ENCODE measurements around the gene RBP5. TPM values are rescaled to one million over a fixed set of nuclear protein-coding genes. Genes with fewer than 3 reads are reported as not detected.
A peak's percentile ranks its signal among the peaks of the same experiment; 100 is the strongest.

Gene RBP5
- total and polyA plus RNA-seq, 4 donors, result 12.9 to 108 (median 63.6) TPM

DNA sequence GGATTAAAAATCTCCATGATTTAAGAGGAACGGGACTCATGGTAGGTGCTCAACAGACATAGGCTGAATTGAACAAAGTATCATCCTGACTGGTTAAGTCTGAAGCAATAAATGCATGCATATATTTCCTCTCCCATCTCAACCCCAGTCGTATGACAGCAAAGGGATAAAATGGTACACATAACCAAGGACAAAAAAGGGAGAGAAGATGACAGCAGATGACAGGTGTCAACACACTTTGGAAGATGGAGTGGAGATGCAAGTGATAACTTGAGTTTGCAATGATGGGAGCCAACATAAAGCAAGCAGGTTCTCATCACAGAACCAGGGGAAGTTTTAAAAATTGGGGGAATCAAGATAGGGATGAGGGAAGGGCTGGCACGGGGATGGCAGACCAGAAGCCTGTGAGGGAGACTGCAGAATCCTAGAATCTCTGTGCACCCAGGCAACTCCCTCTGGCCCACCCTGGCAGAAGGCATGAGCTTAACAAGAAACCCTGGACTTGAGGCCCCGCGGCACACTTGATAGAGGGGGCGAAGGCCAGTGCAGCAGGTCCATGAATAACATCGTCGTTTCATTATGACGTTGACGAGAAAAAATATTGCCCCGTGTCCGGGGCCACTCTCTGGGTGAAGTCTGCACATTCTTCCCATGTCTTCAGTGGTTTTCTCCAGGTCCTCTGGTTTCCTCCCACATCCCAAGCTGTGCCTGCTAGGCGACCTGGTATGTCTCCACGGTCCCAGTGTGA is 24.7 kb downstream of the RBP5 start:
- H3K4me3 ChIP-seq (ENCODE audit: low read depth in 1 of 3, low read length in 3 of 3), result no peak overlapping the region
- H3K4me1 ChIP-seq (ENCODE audit: control insufficient read depth in 4 of 4, insufficient read depth in 4 of 4, low read length in 3 of 4), result peaks cover 3 to 26% (median 19%) of the 10 kb centered on the region in 4 donors
- H3K27me3 ChIP-seq (ENCODE audit: control insufficient read depth in 4 of 4, insufficient read depth in 4 of 4, low read length in 3 of 4), result no peaks in the 10 kb centered on the region
- no peak overlapping the region for H3K27ac ChIP-seq (ENCODE audit: low read depth in 1 of 2, low read length in 2 of 2)
- 91% methylated on average over 14 of the region's 14 CpGs for WGBS
- H3K36me3 ChIP-seq (ENCODE audit: control insufficient read depth in 4 of 4, insufficient read depth in 3 of 4, low read depth in 1 of 4, low read length in 3 of 4), result peaks cover 8 to 29% (median 18%) of the 10 kb centered on the region in 4 donors
- DNase-seq (ENCODE audit: low spot score), result no peak
- TF ChIP-seq NR2F2 (IDR thresholded peaks at IDR 0.05) (no peak), HNF4G (IDR thresholded peaks at IDR 0.05) (no peak), TAF1 (conservative IDR thresholded peaks at IDR 0.05) (no peak), YY1 (IDR thresholded peaks at IDR 0.05) (no peak)
- TF ChIP-seq, protein P1, sequence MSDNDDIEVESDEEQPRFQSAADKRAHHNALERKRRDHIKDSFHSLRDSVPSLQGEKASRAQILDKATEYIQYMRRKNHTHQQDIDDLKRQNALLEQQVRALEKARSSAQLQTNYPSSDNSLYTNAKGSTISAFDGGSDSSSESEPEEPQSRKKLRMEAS (IDR thresholded peaks at IDR 0.05), result no peak
- TF ChIP-seq, protein P2, sequence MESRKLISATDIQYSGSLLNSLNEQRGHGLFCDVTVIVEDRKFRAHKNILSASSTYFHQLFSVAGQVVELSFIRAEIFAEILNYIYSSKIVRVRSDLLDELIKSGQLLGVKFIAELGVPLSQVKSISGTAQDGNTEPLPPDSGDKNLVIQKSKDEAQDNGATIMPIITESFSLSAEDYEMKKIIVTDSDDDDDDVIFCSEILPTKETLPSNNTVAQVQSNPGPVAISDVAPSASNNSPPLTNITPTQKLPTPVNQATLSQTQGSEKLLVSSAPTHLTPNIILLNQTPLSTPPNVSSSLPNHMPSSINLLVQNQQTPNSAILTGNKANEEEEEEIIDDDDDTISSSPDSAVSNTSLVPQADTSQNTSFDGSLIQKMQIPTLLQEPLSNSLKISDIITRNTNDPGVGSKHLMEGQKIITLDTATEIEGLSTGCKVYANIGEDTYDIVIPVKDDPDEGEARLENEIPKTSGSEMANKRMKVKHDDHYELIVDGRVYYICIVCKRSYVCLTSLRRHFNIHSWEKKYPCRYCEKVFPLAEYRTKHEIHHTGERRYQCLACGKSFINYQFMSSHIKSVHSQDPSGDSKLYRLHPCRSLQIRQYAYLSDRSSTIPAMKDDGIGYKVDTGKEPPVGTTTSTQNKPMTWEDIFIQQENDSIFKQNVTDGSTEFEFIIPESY (IDR thresholded peaks at IDR 0.05), result no peak
- TF ChIP-seq, protein P3, sequence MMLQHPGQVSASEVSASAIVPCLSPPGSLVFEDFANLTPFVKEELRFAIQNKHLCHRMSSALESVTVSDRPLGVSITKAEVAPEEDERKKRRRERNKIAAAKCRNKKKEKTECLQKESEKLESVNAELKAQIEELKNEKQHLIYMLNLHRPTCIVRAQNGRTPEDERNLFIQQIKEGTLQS (IDR thresholded peaks at IDR 0.05), result no peak
- H3K9me3 ChIP-seq (ENCODE audit: control insufficient read depth in 4 of 4, low read length in 3 of 4), result no peaks in the 10 kb centered on the region
- no peak overlapping the region for H3K9ac ChIP-seq (ENCODE audit: low read depth in 1 of 2, low read length in 2 of 2)

DNA sequence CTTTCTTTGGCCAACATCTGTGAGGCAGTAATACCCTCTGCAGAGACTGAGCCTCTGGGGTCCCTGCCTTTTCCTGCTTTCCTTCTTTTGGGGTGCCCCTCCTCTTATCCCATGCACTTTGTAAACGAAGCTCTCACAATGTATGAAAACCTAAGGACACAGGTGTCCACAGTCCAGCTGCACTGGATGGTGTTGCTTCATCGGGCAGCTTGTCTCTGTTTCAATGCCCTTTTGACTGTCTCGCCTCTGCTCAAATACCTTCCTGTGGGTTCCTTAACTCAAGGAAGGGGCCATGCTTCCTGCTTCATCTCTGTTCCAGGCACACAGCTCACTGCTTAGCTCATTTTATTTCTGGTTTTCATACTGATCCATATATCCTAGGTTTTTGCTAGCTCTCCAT is 26.1 kb downstream of the RBP5 start:
- H3K9ac ChIP-seq (ENCODE audit: low read depth in 1 of 2, low read length in 2 of 2), result no peak overlapping the region
- peaks cover 3 to 26% (median 18%) of the 10 kb centered on the region in 4 donors for H3K4me1 ChIP-seq (ENCODE audit: control insufficient read depth in 4 of 4, insufficient read depth in 4 of 4, low read length in 3 of 4)
- peaks cover 8 to 38% (median 24%) of the 10 kb centered on the region in 4 donors for H3K36me3 ChIP-seq (ENCODE audit: control insufficient read depth in 4 of 4, insufficient read depth in 3 of 4, low read depth in 1 of 4, low read length in 3 of 4)
- no peak for DNase-seq (ENCODE audit: low spot score)
- WGBS, result 66% methylated on average over 3 of the region's 3 CpGs
- H3K9me3 ChIP-seq (ENCODE audit: control insufficient read depth in 4 of 4, low read length in 3 of 4), result no peaks in the 10 kb centered on the region
- TF ChIP-seq YY1 (IDR thresholded peaks at IDR 0.05) (no peak), FOXA1 (IDR thresholded peaks at IDR 0.05) (no peak), GABPA (IDR thresholded peaks at IDR 0.05 in 1 of 2, conservative IDR thresholded peaks at IDR 0.05 in 1 of 2) (no peak), RXRA (IDR thresholded peaks at IDR 0.05) (no peak), TAF1 (conservative IDR thresholded peaks at IDR 0.05) (no peak), RAD21 (IDR thresholded peaks at IDR 0.05) (no peak), FOXA2 (IDR thresholded peaks at IDR 0.05) (no peak), EGR1 (IDR thresholded peaks at IDR 0.05; ENCODE audit: low read depth in 2 of 2) (no peak), JUND (IDR thresholded peaks at IDR 0.05) (no peak), HNF4G (IDR thresholded peaks at IDR 0.05) (no peak)
- TF ChIP-seq, protein P4, sequence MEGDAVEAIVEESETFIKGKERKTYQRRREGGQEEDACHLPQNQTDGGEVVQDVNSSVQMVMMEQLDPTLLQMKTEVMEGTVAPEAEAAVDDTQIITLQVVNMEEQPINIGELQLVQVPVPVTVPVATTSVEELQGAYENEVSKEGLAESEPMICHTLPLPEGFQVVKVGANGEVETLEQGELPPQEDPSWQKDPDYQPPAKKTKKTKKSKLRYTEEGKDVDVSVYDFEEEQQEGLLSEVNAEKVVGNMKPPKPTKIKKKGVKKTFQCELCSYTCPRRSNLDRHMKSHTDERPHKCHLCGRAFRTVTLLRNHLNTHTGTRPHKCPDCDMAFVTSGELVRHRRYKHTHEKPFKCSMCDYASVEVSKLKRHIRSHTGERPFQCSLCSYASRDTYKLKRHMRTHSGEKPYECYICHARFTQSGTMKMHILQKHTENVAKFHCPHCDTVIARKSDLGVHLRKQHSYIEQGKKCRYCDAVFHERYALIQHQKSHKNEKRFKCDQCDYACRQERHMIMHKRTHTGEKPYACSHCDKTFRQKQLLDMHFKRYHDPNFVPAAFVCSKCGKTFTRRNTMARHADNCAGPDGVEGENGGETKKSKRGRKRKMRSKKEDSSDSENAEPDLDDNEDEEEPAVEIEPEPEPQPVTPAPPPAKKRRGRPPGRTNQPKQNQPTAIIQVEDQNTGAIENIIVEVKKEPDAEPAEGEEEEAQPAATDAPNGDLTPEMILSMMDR (IDR thresholded peaks at IDR 0.05; ENCODE audit: low read depth, low read length, missing input control), result no peak
- TF ChIP-seq, protein P5, sequence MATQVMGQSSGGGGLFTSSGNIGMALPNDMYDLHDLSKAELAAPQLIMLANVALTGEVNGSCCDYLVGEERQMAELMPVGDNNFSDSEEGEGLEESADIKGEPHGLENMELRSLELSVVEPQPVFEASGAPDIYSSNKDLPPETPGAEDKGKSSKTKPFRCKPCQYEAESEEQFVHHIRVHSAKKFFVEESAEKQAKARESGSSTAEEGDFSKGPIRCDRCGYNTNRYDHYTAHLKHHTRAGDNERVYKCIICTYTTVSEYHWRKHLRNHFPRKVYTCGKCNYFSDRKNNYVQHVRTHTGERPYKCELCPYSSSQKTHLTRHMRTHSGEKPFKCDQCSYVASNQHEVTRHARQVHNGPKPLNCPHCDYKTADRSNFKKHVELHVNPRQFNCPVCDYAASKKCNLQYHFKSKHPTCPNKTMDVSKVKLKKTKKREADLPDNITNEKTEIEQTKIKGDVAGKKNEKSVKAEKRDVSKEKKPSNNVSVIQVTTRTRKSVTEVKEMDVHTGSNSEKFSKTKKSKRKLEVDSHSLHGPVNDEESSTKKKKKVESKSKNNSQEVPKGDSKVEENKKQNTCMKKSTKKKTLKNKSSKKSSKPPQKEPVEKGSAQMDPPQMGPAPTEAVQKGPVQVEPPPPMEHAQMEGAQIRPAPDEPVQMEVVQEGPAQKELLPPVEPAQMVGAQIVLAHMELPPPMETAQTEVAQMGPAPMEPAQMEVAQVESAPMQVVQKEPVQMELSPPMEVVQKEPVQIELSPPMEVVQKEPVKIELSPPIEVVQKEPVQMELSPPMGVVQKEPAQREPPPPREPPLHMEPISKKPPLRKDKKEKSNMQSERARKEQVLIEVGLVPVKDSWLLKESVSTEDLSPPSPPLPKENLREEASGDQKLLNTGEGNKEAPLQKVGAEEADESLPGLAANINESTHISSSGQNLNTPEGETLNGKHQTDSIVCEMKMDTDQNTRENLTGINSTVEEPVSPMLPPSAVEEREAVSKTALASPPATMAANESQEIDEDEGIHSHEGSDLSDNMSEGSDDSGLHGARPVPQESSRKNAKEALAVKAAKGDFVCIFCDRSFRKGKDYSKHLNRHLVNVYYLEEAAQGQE (IDR thresholded peaks at IDR 0.05), result no peak
- TF ChIP-seq, protein P2 (IDR thresholded peaks at IDR 0.05), result no peak
- no peaks in the 10 kb centered on the region for H3K27me3 ChIP-seq (ENCODE audit: control insufficient read depth in 4 of 4, insufficient read depth in 4 of 4, low read length in 3 of 4)
- H3K27ac ChIP-seq (ENCODE audit: low read depth in 1 of 2, low read length in 2 of 2), result peak overlapping the region in 1 of 2 donors; percentile 29
- no peak overlapping the region for H3K4me3 ChIP-seq (ENCODE audit: low read depth in 1 of 3, low read length in 3 of 3)

All from liver (tissue), 9 donors.